NCI-H748 treated with DMSO at 0.1 percent for 48 hours (cell line): ENCODE data around the gene TRIM54.
"Not testable (repeated sequence)": the region's sequence is repeated elsewhere in the genome, so short reads cannot be mapped to it uniquely, and the experiment has no call there.

ENCODE experiments used
- DNase-seq: peaks from one replicate; lab custom pipeline; 2025; lab: John Stamatoyannopoulos, UW

Gene TRIM54

GRCh38 chr2:27284996-27285395 is 2.8 kb downstream of the TRIM54 start:
- no peak for DNase-seq

GRCh38 chr2:27285481-27285880 is 3.3 kb downstream of the TRIM54 start:
- DNase-seq, result no peak

DNA sequence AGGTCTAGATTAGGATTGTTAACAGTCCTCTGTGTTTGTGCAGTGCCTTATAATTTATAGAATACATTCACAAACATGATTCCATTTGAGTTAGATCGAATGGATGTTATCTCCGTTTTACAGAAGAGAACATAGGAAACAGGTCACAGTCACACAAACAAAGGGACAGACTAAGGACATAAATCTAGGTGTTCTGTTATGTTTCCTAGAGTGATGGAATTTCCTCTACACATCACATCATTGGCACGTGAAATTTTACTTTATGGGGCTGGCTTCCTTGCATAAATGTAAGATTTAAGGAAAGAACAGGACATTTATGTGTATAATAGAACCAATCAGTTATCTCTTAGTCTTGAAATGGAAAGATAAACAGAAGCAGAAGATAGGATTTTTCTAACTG is 6.4 kb downstream of the TRIM54 start:
- no peak for DNase-seq

GRCh38 chr2:27290549-27290948 is 8.3 kb downstream of the TRIM54 start:
- no peak for DNase-seq

DNA sequence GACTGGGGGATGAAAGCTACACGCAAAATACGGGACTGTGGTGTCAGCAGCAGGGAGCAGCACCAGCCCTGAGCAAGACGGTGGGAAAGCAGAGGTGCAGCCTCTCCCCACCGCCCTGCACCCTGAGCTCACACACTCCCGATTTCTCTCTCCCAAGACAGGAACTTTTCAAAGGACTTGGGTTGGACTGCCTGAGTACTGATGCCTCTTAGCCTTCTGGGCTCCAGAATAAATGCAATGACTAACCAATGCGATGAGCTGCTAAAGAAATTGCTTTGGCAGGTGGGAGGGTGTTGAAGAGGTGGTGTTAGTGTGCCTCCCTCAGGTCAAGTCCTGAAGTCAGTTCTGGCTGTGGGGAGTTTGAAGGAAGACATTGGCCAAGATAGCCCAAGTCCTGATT is 9.6 kb downstream of the TRIM54 start:
- DNase-seq, result no peak

- DNase-seq, result no peak
These were observed 12.7 kb downstream of the TRIM54 start for GRCh38 chr2:27294928-27295327.

- no peak for DNase-seq
These were observed 14.3 kb downstream of the TRIM54 start for GRCh38 chr2:27296481-27296880.

DNA sequence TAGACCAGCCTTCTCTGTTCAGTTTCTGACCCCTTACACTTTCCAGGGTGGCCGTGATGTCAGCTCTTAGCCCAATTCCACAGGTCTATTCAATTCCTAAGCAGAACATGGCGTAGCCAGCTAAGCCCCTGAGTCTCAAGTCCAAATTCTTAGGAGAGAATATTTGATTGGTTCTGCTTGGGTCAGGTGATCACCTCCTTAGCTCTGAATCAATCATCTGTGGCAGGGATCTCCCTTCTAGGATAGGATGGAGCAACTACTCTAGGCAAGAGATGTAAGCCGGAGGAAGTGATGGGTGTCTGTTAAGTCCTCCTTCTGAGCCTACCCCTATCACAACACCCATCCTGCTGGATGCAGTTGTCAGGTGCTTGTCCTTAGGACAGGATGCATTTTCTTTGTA is 15.0 kb downstream of the TRIM54 start:
- DNase-seq, result no peak

DNA sequence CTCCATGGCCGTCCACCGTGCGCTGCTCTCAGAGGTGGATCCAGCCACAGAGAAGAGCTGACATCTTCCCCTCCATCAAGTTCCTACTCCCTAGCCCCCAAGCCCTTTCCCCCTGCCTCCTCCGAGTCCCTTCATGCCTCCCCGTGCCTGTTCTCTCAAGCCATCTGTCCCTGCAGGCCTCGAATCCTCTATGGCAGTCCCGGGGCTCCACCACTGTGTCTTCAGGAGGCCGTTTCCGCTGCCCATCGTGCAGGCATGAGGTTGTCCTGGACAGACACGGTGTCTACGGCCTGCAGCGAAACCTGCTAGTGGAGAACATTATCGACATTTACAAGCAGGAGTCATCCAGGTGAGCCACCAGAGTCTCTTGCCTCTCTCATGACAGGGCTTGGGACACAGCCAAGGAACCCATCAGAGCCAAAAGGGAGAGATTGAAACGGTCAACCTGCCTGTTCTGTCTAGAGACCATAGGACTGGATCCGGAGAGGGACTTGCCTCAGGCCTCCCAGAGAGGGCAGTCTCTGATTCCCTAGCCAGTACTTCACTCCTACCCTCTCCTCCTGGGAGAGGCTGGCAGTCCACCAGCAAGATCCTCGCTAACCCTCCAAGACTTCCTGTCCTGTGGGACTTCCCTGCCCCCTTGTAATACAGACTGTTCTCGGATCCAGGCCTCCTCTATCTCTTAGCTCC is 16.3 kb downstream of the TRIM54 start:
- no peak for DNase-seq

DNA sequence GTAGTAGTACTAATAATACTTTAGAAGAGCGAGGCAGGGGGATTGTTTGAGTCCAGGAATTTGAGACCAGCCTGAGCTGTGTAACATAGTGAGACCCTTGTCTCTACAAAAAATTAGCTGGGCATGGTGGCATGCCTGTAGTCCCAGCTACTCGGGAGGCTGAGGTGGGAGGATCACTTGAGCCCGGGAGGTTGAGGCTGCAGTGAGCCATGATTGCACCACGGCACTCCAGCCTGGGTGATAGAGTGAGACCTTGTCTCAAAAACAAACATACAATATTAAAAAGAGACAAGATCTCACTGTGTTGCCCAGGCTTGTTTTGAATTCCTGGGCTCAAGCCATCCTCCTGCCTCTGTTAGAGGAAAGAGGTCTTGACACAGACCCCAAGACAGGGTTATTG is 18.4 kb downstream of the TRIM54 start:
- DNase-seq, result not testable (repeated sequence)

- peak; percentile 58 for DNase-seq
These were observed 21.1 kb downstream of the TRIM54 start for GRCh38 chr2:27303093-27304025.

- DNase-seq, result no peak
These were observed 22.4 kb downstream of the TRIM54 start for GRCh38 chr2:27304488-27305240.

- no peak for DNase-seq
These were observed 23.3 kb downstream of the TRIM54 start for GRCh38 chr2:27305516-27305915.

DNA sequence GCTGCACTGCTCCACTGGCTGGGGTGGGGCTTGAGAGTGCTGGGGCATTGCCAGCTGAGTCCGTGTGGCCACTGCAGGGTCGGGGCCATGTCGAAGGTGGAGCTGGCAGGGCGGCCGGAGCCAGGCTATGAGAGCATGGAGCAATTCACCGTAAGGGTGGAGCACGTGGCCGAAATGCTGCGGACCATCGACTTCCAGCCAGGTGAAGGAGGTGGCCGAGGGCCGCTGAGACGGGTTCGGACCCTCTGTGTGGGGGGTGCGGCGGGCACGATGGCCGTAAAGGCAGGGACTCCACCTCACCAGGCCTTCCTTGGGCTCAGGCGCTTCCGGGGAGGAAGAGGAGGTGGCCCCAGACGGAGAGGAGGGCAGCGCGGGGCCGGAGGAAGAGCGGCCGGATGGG is 23.9 kb downstream of the TRIM54 start:
- no peak for DNase-seq

GRCh38 chr2:27306573-27307286 is 24.5 kb downstream of the TRIM54 start:
- no peak for DNase-seq

GRCh38 chr2:27307287-27307544 is 25.0 kb downstream of the TRIM54 start:
- no peak for DNase-seq

GRCh38 chr2:27307545-27308358 is 25.5 kb downstream of the TRIM54 start:
- DNase-seq, result peak; percentile 10

- DNase-seq, result no peak
These were observed 26.2 kb downstream of the TRIM54 start, which contains the start of gene UCN for GRCh38 chr2:27308359-27308881. Gene UCN, minus strand, starts transcription at chr2:27308445. Its CDS starts 550 bp downstream, at chr2:27307895.

GRCh38 chr2:27309651-27310050 is 27.4 kb downstream of the TRIM54 start:
- no peak for DNase-seq

GRCh38 chr2:27312152-27312551 is 29.9 kb downstream of the TRIM54 start:
- no peak for DNase-seq
